HepG2 (cell line): ENCODE data around the gene RANBP3L. TPM values are rescaled to one million over a fixed set of nuclear protein-coding genes. Genes with fewer than 3 reads are reported as not detected.

Experiments
- ARNTL ChIP-seq: sonication (generic); formaldehyde crosslinking; IDR thresholded peaks from 2 replicates; pipeline ENCODE4 v1.4.0; 2020; ENCODE audit warnings: mild to moderate bottlenecking, missing genetic modification reagents
- ETV6 ChIP-seq: sonication (generic); formaldehyde crosslinking; conservative IDR thresholded peaks from 2 replicates; pipeline ENCODE4 v1.4.0; 2020; ENCODE audit warnings: missing genetic modification reagents
- FOXC1 ChIP-seq: sonication (generic); formaldehyde crosslinking; IDR thresholded peaks from 2 replicates; pipeline ENCODE4 v1.8.0; 2022; ENCODE audit warnings: mild to moderate bottlenecking, missing genetic modification reagents, borderline replicate concordance
- HMGXB4 ChIP-seq, 2 experiments: sonication (generic) in 1 of 2; formaldehyde crosslinking in 1 of 2; IDR thresholded peaks; 2 replicates each; pipeline versions ENCODE4 v1.4.0 to v1.6.1; 2018 to 2020; ENCODE audit warnings: missing genetic modification reagents in 2 of 2, borderline replicate concordance in 1 of 2, low read depth in 1 of 2, mild to moderate bottlenecking in 1 of 2, missing biosample characterization in 1 of 2
- JARID2 ChIP-seq: sonication (generic); formaldehyde crosslinking; IDR thresholded peaks from 2 replicates; pipeline ENCODE4 v1.8.1; 2023; ENCODE audit warnings: missing genetic modification reagents, inconsistent platforms; ENCODE audit not compliant: insufficient replicate concordance
- KLF11 ChIP-seq: IDR thresholded peaks from 2 replicates; pipeline ENCODE4 v1.6.1; 2016; ENCODE audit warnings: missing compliant biosample characterization
- KLF13 ChIP-seq: sonication (generic); formaldehyde crosslinking; IDR thresholded peaks from 2 replicates; pipeline ENCODE4 v1.4.0; 2020; ENCODE audit warnings: mild to moderate bottlenecking, missing genetic modification reagents
- KMT2A ChIP-seq: sonication (generic); formaldehyde crosslinking; IDR thresholded peaks from 2 replicates; pipeline ENCODE4 v1.4.0; 2020; ENCODE audit warnings: missing genetic modification reagents
- LCORL ChIP-seq, 2 experiments: fragments of 450-650 bp in 1 of 2; sonication (generic) in 1 of 2; formaldehyde crosslinking in 1 of 2; IDR thresholded peaks; 2 replicates each; pipeline versions ENCODE4 v1.5.0 to v1.6.1; 2017 to 2020; ENCODE audit warnings: antibody characterized with exemption in 1 of 2, missing genetic modification reagents in 1 of 2
- SAP130 ChIP-seq: IDR thresholded peaks from 2 replicates; pipeline ENCODE4 v1.6.1; 2016; ENCODE audit warnings: low read depth
- SIN3A ChIP-seq: IDR thresholded peaks from 2 replicates; pipeline ENCODE4 v1.6.1; 2011; ENCODE audit warnings: low read depth, mild to moderate bottlenecking, control low read depth, low read length, borderline replicate concordance
- THAP7 ChIP-seq: sonication (generic); formaldehyde crosslinking; IDR thresholded peaks from 2 replicates; pipeline ENCODE4 v1.8.1; 2023; ENCODE audit warnings: mild to moderate bottlenecking, missing genetic modification reagents
- ZBTB7B ChIP-seq: sonication (generic); formaldehyde crosslinking; IDR thresholded peaks from 2 replicates; pipeline ENCODE4 v1.4.0; 2020; ENCODE audit warnings: missing genetic modification reagents
- ZFP90 ChIP-seq: sonication (generic); formaldehyde crosslinking; IDR thresholded peaks from 2 replicates; pipeline ENCODE4 v1.8.0; 2022; ENCODE audit warnings: missing genetic modification reagents, mild to moderate bottlenecking, inconsistent platforms, borderline replicate concordance
- ZNF225 ChIP-seq: sonication (generic); formaldehyde crosslinking; IDR thresholded peaks from 2 replicates; pipeline ENCODE4 v1.4.0; 2020; ENCODE audit warnings: mild to moderate bottlenecking, missing genetic modification reagents
- ZNF264 ChIP-seq: sonication (generic); formaldehyde crosslinking; IDR thresholded peaks from 2 replicates; pipeline ENCODE4 v1.4.0; 2020; ENCODE audit warnings: missing genetic modification reagents
- ZNF512 ChIP-seq: sonication (generic); formaldehyde crosslinking; IDR thresholded peaks from 2 replicates; pipeline ENCODE4 v1.4.0; 2020; ENCODE audit warnings: mild to moderate bottlenecking, missing genetic modification reagents
- ZNF589 ChIP-seq: sonication (generic); formaldehyde crosslinking; conservative IDR thresholded peaks from 2 replicates; pipeline ENCODE4 v1.8.0; 2022; ENCODE audit warnings: mild to moderate bottlenecking, moderate library complexity, missing genetic modification reagents
- ZNF674 ChIP-seq: sonication (generic); formaldehyde crosslinking; IDR thresholded peaks from 2 replicates; pipeline ENCODE4 v1.5.0; 2020; ENCODE audit warnings: low read depth, mild to moderate bottlenecking, missing genetic modification reagents
- ZNF713 ChIP-seq: sonication (generic); formaldehyde crosslinking; IDR thresholded peaks from 2 replicates; pipeline ENCODE4 v1.4.0; 2020; ENCODE audit warnings: mild to moderate bottlenecking, missing genetic modification reagents
- ZNF776 ChIP-seq: sonication (generic); formaldehyde crosslinking; IDR thresholded peaks from 2 replicates; pipeline ENCODE4 v1.4.0; 2020; ENCODE audit warnings: mild to moderate bottlenecking, missing genetic modification reagents
- ZSCAN31 ChIP-seq: sonication (generic); formaldehyde crosslinking; IDR thresholded peaks from 2 replicates; pipeline ENCODE4 v1.5.0; 2020; ENCODE audit warnings: low read depth, mild to moderate bottlenecking, missing genetic modification reagents
- ZSCAN9 ChIP-seq: IDR thresholded peaks from 2 replicates; pipeline ENCODE4 v1.6.1; 2016; ENCODE audit warnings: borderline replicate concordance
- polyA plus RNA-seq, 8 experiments: library from polyadenylated mRNA; depleted of rRNA in 3 of 8; stranded (reverse) in 7 of 8; unstranded in 1 of 8; fragments of >200 nt; fragmentation: Illumina TruSeq in 4 of 8; extraction: Trizol in 4 of 8; gene quantifications; 2 replicates each; pipeline versions ENCODE4 v1.2.1 to v1.2.3, GENCODE V29; 2011 to 2016; ENCODE audit warnings: low read depth in 4 of 8, missing spikeins in 1 of 8, mixed read lengths in 1 of 8; ENCODE audit not compliant: insufficient read depth in 1 of 8
- total RNA-seq, 5 experiments: library from RNA; depleted of rRNA; stranded (reverse); fragments of >200 nt; fragmentation: Illumina TruSeq; extraction: Trizol; gene quantifications; 2 replicates each; pipeline ENCODE4 v1.2.3, GENCODE V29; 2016; ENCODE audit warnings: low read depth in 1 of 5

The RANBP3L gene
- total and polyA plus RNA-seq, 2 of the 13 experiments (the other 11 are each of a cell fraction or from before 2014, with no cell fraction given), result 0.09 TPM; not detected in 1

- peak; percentile 34 to 63 for TF ChIP-seq HMGXB4 (CRISPR knock-in tag; IDR thresholded peaks at IDR 0.05; ENCODE audit: borderline replicate concordance in 1 of 2, low read depth in 1 of 2)
- TF ChIP-seq FOXC1, result peak; percentile 76; the same call in 1 of the 2 replicates
- 0 out of 2 replicates have a peak, but pooled peaks have one; percentile 40 for TF ChIP-seq THAP7
- peak; percentile 94; the same call in 1 of the 2 replicates for TF ChIP-seq KLF13 (CRISPR knock-in tag)
- 0 out of 2 replicates have a peak, but pooled peaks have one; percentile 47 for TF ChIP-seq ZNF225 (CRISPR knock-in tag)
- TF ChIP-seq ZNF713 (CRISPR knock-in tag), result 0 out of 2 replicates have a peak, but pooled peaks have one; percentile 43
- TF ChIP-seq JARID2 (CRISPR knock-in tag), result peak; percentile 72
- no peak for TF ChIP-seq ETV6 (CRISPR knock-in tag)
- TF ChIP-seq KLF11 (CRISPR knock-in tag), result no peak
- TF ChIP-seq ZBTB7B (CRISPR knock-in tag), result peak; percentile 70; the same call in 1 of the 2 replicates
- TF ChIP-seq SIN3A, result peak; percentile 90
- TF ChIP-seq ZNF264 (CRISPR knock-in tag), result 0 out of 2 replicates have a peak, but pooled peaks have one; percentile 13
- TF ChIP-seq ZNF776 (CRISPR knock-in tag), result peak; percentile 4; the same call in 1 of the 2 replicates
- TF ChIP-seq ZSCAN9, result peak; percentile 55; the same call in 1 of the 2 replicates
- peak; percentile 66 for TF ChIP-seq SAP130 (CRISPR knock-in tag)
- peak; percentile 45; the same call in 1 of the 2 replicates for TF ChIP-seq ZFP90 (CRISPR knock-in tag)
- no peak for TF ChIP-seq ARNTL (CRISPR knock-in tag)
- no peak for TF ChIP-seq LCORL (IDR thresholded peaks at IDR 0.05)
- 0 out of 2 replicates have a peak, but pooled peaks have one; percentile 25 for TF ChIP-seq LCORL (CRISPR knock-in tag; IDR thresholded peaks at IDR 0.05)
- no peak for TF ChIP-seq ZNF512 (CRISPR knock-in tag)
- no peak for TF ChIP-seq ZNF589 (CRISPR knock-in tag)
- TF ChIP-seq ZSCAN31 (CRISPR knock-in tag), result 0 out of 2 replicates have a peak, but pooled peaks have one; percentile 15
- TF ChIP-seq ZNF674 (CRISPR knock-in tag), result 0 out of 2 replicates have a peak, but pooled peaks have one; percentile 33
- TF ChIP-seq KMT2A (CRISPR knock-in tag), result peak; percentile 76
Observed at GRCh38 chr5:36240779-36241630, 60.7 kb downstream of the RANBP3L start (continued).
